Sigmoid colon (tissue), 3 donors: ENCODE data around the gene GABARAPL1.

Source experiments
- POLR2A ChIP-seq, 2 donors: fragments of 450-650 bp; IDR thresholded peaks; one replicate each; pipeline ENCODE4 v1.6.1; 2016; ENCODE audit warnings: antibody characterized with exemption in 2 of 2, mild to moderate bottlenecking in 2 of 2, moderate library complexity in 2 of 2
- TF ChIP-seq, protein P1 (sequence below), 4 experiments: fragments of 450-650 bp in 3 of 4; fragments of 200-600 bp in 1 of 4; IDR thresholded peaks; one replicate each; pipeline ENCODE4 v1.5.1; 2016 to 2019; ENCODE audit warnings: antibody characterized with exemption in 4 of 4, mild to moderate bottlenecking in 3 of 4, moderate library complexity in 2 of 4

DNA sequence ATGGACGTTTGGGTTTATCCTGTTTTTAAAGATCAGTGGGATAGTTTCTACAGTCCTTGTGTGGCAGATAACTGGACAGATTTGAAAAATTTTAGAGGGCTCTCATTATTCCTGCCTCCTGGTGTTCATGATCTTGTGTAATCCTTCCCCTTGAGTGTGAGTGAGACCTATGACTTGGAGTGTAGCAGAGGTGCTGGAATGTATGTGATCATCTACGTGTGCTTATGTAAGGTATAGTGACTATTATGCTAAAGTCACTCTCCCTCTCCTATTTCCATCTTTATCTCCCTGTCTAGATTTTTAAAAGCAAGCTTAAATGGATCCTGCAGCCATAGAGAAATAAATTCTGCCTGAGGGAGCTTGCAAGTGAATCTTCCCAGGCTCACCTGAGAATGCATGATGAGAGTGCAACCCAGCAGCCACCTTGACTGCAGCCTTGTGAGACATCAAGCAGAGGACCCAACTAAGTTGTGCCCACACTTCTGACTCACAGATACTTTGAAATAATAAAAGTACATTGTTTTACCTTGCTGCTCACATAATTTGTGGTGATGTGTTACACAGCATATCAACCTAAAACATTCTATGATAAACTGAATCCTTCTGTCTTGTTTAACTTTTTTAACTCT, 37.6 kb upstream of the GABARAPL1 start:
- TF ChIP-seq, protein P1, sequence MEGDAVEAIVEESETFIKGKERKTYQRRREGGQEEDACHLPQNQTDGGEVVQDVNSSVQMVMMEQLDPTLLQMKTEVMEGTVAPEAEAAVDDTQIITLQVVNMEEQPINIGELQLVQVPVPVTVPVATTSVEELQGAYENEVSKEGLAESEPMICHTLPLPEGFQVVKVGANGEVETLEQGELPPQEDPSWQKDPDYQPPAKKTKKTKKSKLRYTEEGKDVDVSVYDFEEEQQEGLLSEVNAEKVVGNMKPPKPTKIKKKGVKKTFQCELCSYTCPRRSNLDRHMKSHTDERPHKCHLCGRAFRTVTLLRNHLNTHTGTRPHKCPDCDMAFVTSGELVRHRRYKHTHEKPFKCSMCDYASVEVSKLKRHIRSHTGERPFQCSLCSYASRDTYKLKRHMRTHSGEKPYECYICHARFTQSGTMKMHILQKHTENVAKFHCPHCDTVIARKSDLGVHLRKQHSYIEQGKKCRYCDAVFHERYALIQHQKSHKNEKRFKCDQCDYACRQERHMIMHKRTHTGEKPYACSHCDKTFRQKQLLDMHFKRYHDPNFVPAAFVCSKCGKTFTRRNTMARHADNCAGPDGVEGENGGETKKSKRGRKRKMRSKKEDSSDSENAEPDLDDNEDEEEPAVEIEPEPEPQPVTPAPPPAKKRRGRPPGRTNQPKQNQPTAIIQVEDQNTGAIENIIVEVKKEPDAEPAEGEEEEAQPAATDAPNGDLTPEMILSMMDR (IDR thresholded peaks at IDR 0.05): no peak
- no peak for TF ChIP-seq POLR2A (IDR thresholded peaks at IDR 0.05)
